Right cardiac atrium (tissue), 5 donors: Measurements from ENCODE around the gene FRAS1. TPM values are rescaled to one million over a fixed set of nuclear protein-coding genes. Genes with fewer than 3 reads are reported as not detected.
"Not testable (repeated sequence)": the region's sequence is repeated elsewhere in the genome, so short reads cannot be mapped to it uniquely, and the experiment has no call there.

Source experiments
- ATAC-seq, 2 donors: fragments of 200-7000 bp; cut with Tn5 transposase; one replicate each; pipeline versions ENCODE4 v1.8.0 to v1.9.1; 2020; ENCODE audit warnings: moderate library complexity in 2 of 2, mild to moderate bottlenecking in 1 of 2
- DNase-seq, 3 donors: peaks; one replicate each; pipeline ENCODE4 v3.0.0-alpha.2; 2020
- H3K27ac ChIP-seq: one replicate; pipeline ENCODE4 v1.5.1; 2013; ENCODE audit warnings: mild to moderate bottlenecking, low read length, control low read depth, moderate library complexity
- H3K27me3 ChIP-seq: one replicate; pipeline ENCODE4 v1.6.1; 2013; ENCODE audit not compliant: control insufficient read depth, insufficient read depth
- H3K4me1 ChIP-seq: one replicate; pipeline ENCODE4 v1.6.1; 2013; ENCODE audit warnings: low read length; ENCODE audit not compliant: control insufficient read depth, insufficient read depth
- H3K4me3 ChIP-seq: one replicate; pipeline ENCODE4 v1.5.1; 2013; ENCODE audit warnings: low read length, control low read depth
- H3K9me3 ChIP-seq: one replicate; pipeline ENCODE4 v1.6.1; 2013; ENCODE audit warnings: low read length; ENCODE audit not compliant: control insufficient read depth
- WGBS: extraction: QIAGEN DNeasy Blood & Tissue Kit; methylation state at CpG from one replicate; pipeline ENCODE4 v1.1.7; 2013; 5-methylcytosine and 5-hydroxymethylcytosine counted together
- intact Hi-C, 4 donors: fragments of 100-400 bp; cut with DNase I; formaldehyde crosslinking; loops; one replicate each; pipeline versions ENCODE4 v1.11.0 to v1.14.0; 2022 to 2023
- polyA plus RNA-seq: library from polyadenylated mRNA; stranded (reverse); fragments of 200-250 nt; gene quantifications from one replicate; pipeline ENCODE4 v1.2.3, GENCODE V29; 2013
- total RNA-seq, 4 donors: library from RNA; stranded (reverse); fragmentation: NEBNext Ultra II Directional; extraction: Animal tissue kit (Norgen Biotek cat#: 25700); gene quantifications; one replicate each; pipeline ENCODE4 v1.2.1, GENCODE V29; 2021
- donor health status: healthy with polysubstance abuse.
- donor health status: DM: no; HTN: yes; CAD: no.
- donor health status: DM: no; HTN: no; CAD: no.
- donor health status: DM: no; HTN: yes; CAD: no; lungs with severe emphysema.
- donor health status: DM: yes; HTN: yes; CAD: no.

Gene FRAS1
- total and polyA plus RNA-seq, 5 donors, result 1.1 to 7.9 (median 5.1) TPM

DNA sequence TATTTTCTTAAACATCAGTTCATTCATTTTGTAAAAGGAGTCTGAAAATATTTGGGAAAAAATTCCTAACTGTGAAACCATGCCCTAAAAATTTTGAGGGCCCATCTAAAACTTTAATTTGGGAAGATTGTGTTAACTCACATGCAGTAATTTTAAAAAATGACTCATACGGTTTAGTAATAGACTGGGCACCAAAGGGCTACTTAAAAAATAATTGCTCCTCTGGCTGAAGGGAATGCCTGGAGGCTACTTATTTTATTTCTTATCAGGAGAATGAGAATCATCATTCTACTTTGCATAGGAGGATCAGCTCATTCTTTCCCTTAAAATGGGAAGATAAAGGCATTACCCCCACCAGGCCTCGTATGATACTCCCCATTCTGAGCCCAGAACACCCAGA is 271.5 kb downstream of the FRAS1 start:
- H3K4me3 ChIP-seq, ATAC-seq, intact Hi-C loops, H3K9me3 ChIP-seq, H3K27ac ChIP-seq, H3K4me1 ChIP-seq, H3K27me3 ChIP-seq, DNase-seq: not testable (repeated sequence)
- 81% methylated on average over 2 of the region's 2 CpGs for WGBS

DNA sequence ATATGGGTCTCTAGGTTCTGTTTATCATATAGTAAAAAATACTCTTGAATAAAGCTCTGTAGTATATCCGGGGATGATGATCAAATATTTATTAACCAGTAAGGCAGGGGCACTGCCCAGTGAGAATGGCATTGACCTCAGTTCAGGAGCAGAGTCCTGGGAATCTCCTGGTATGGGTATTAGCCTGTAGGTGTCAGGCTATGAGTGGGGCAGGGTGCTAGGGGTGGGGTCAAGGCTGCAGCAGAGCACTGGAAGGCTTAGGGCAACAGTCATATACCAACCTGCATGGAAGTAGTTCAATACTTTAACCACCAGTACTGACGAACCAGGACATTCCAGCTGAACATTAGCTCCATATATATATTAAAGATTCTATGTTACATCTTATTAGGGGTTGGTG is 274.1 kb downstream of the FRAS1 start:
- ATAC-seq (no peak), DNase-seq (no peak)
- H3K27ac ChIP-seq, result no peak overlapping the region
- H3K4me3 ChIP-seq, result no peak overlapping the region
- WGBS, result 90% methylated on average over 2 of the region's 2 CpGs
- intact Hi-C loops, result no loop called here
- peaks cover 3% of the 10 kb centered on the region for H3K4me1 ChIP-seq
- H3K27me3 ChIP-seq, result no peaks in the 10 kb centered on the region
- no peaks in the 10 kb centered on the region for H3K9me3 ChIP-seq

DNA sequence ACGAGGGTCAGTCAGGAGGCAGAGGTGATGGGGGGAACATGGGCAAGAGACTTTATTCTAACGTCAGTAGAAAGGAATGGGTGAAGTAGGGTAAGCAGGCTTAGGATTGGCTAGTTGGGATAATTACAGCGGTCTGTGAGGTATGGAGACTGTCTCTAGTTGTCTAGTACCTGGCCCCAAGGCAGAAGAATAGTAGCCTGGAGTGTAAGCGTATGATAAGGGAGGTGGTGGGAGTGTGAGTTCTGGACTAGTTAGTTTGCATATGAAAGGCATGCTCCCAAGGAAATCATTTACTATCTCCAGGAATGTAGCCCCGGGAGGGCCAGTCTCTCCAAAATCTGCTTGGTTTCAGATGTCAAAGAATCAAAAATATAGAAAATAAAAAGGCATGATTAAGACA is 274.8 kb downstream of the FRAS1 start:
- ATAC-seq (no peak), DNase-seq (no peak)
- H3K27ac ChIP-seq, result no peak overlapping the region
- intact Hi-C loops, result no loop called here
- H3K9me3 ChIP-seq, result no peaks in the 10 kb centered on the region
- WGBS, result 71% methylated on average over 5 of the region's 5 CpGs
- peaks cover 8% of the 10 kb centered on the region for H3K4me1 ChIP-seq
- no peaks in the 10 kb centered on the region for H3K27me3 ChIP-seq
- H3K4me3 ChIP-seq, result no peak overlapping the region

DNA sequence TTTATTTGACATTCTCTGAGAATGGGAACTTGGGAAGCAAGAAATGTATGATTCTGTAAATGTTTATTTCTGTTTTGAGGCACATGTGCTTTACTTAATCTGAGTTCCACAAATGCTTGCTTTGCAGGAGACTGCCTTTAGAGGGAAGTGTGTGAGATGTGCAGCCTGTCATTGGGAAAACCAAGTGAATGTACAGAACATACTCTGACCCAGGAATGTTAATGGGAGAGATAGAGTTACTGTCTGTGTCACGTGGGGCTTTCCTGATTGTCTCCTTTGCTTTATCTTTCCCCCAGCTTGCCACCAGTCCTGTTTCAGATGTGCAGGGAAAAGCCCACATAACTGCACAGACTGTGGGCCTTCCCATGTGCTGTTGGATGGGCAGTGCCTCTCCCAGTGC is 275.9 kb downstream of the FRAS1 start:
- no peak for DNase-seq
- intact Hi-C loops, result no loop called here
- no peaks in the 10 kb centered on the region for H3K9me3 ChIP-seq
- peaks cover 8% of the 10 kb centered on the region for H3K4me1 ChIP-seq
- 30% methylated on average over 1 of the region's 1 CpG for WGBS
- H3K27me3 ChIP-seq, result no peaks in the 10 kb centered on the region
- no peak for ATAC-seq
- no peak overlapping the region for H3K27ac ChIP-seq
- H3K4me3 ChIP-seq, result no peak overlapping the region

DNA sequence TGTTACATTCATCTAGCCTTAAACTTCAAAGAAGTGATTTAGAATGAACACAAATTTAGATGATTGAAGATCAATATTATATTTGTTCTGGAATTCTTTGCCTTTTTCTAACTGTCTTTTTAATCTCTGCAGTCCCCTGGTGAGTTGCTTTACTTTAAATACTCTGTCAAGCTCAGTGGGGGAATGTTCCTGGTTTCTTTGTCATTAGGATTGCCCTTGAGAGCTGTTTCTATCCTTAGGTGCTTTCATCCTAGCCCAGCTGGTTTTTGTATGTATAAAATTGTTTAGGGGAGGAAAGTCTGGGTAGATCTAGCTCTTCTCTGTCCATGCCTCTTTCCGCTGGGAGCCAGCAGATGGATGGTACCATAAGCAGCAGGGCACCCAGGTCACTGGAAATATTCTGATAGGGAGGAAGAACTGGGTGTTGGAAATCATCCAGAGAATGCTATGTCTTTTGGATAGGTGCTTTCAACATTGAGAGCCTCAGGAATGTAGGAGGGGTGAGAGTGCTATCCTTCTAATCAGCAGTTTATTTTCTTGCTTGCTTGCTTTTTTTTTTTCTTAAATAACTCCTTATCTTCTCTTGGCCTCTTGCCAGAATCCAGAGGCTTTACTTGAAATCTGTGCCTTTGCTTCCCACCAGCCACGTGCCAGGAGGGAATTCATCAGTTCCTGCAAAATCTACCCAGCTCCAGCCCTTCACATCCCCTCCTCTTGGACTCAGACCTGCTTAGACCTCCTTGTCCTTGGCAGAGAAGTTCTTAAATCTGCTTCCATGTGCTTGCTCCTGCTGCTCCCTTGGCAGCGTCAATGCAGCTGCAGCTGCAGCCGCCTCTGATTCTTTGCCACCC is 279.2 kb downstream of the FRAS1 start:
- Histone ChIP-seq H3K9me3 (no peaks in the 10 kb centered on the region), H3K4me1 (peaks cover 8% of the 10 kb centered on the region), H3K27me3 (no peaks in the 10 kb centered on the region), H3K27ac (no peak overlapping the region), H3K4me3 (no peak overlapping the region)
- peak; percentile 41 to 61 for ATAC-seq
- 38% methylated on average over 4 of the region's 4 CpGs for WGBS
- intact Hi-C loops, result no loop called here
- DNase-seq, result peak; percentile 12 to 44 (median 38)

DNA sequence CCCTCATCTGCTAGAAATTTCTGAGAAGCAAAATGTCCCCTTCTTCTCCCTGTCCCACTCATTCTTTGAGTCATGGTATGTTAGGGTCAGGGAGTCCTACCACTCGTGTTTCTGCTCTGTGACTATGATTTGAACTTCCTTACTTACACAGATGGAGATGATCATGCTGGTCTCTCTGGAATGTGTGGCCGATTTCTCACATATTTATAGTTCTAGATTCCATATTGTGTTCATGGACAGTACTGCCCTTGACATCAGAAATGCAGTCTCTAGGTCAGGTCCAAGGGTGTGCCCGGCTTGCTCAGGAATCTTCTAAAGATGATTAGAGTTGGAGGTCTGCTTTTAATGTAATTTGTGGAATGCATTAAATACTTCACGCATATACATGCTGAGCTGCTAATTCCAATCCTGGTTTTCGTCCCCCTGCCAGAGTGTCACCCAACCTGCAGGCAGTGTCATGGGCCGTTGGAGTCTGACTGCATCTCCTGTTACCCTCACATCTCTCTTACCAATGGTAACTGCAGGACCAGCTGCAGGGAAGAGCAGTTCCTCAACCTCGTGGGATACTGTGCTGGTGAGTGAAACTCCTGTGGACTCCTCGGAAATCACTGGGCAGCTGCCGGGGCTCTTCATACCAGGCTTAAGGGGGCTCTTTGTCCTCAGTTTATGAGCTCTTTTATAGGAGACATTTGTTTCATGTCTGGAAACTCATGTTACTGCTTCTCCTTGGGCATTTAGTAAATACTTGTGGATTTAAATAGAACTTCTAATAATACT is 280.3 kb downstream of the FRAS1 start:
- H3K9me3 ChIP-seq, result no peaks in the 10 kb centered on the region
- 81% methylated on average over 9 of the region's 9 CpGs for WGBS
- DNase-seq, result no peak
- intact Hi-C loops, result no loop called here
- no peak for ATAC-seq
- no peak overlapping the region for H3K4me3 ChIP-seq
- no peaks in the 10 kb centered on the region for H3K27me3 ChIP-seq
- peaks cover 8% of the 10 kb centered on the region for H3K4me1 ChIP-seq
- H3K27ac ChIP-seq, result no peak overlapping the region

DNA sequence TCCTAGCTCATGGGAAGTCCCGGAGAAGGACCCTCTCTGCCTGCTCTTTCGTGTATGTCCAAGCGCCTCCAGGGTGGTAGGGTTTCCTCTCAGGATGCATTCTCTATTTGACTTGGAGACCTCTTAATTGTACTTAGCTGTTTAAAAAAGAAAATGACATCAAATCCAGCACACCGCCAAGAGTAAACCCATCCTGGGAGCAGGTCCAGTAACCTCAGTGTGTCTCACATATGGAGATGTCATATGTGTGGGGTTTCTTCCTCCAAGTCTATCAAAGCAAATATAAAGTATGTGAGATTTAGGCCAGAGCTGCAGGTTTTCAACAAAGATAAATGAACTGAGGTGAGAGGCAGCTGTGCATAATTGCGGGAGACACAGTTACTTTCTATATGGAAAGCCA is 285.0 kb downstream of the FRAS1 start:
- Histone ChIP-seq H3K27ac (no peak overlapping the region), H3K4me1 (no peaks in the 10 kb centered on the region), H3K27me3 (no peaks in the 10 kb centered on the region), H3K4me3 (no peak overlapping the region), H3K9me3 (no peaks in the 10 kb centered on the region)
- DNase-seq (no peak), ATAC-seq (no peak)
- WGBS, result 76% methylated on average over 5 of the region's 5 CpGs
- intact Hi-C loops, result no loop called here

DNA sequence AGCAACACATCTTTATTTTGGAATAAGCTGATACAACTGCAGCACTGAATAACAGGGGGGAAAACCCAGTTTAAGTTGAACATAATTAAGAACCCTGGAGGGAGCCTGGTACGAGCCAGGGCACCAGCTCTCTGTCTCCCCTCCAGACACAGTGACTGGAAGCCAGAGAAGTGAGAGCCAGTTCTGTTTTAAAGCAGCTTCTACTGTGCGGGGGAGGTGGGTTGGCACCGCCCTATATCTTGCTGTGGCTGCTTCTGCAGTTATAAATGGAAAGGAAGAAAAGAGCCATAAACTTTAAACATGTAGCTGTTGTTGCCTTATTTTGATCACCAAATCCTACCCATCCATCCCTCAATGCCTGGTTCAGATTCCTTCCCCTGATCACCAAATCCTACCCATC is 286.6 kb downstream of the FRAS1 start:
- DNase-seq, result no peak
- H3K4me3 ChIP-seq, result no peak overlapping the region
- no peak overlapping the region for H3K27ac ChIP-seq
- 51% methylated on average over 3 of the region's 3 CpGs for WGBS
- no peak for ATAC-seq
- H3K27me3 ChIP-seq, result no peaks in the 10 kb centered on the region
- intact Hi-C loops, result no loop called here
- no peaks in the 10 kb centered on the region for H3K9me3 ChIP-seq
- H3K4me1 ChIP-seq, result no peaks in the 10 kb centered on the region

DNA sequence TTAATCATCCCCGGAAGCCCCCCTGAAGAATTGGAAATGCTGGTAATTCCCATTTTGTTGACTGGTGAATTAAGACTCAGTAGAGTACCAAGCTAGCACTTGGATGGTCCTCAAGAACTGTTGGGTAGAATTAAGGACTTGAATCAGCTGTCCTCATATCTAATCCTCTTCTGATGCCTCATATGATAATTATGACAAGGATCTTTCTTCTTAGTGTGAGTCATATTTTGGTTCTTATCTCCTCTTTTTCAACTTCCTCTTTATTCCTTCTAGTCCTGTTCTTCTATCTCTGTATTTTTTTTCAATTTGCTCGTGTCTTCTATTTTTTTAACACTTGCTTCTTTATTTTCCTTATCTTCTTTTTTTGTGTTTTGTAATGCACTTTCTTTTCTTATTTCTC is 288.1 kb downstream of the FRAS1 start:
- Histone ChIP-seq H3K4me3 (no peak overlapping the region), H3K9me3 (no peaks in the 10 kb centered on the region), H3K27ac (no peak overlapping the region), H3K27me3 (no peaks in the 10 kb centered on the region), H3K4me1 (no peaks in the 10 kb centered on the region)
- ATAC-seq, result no peak
- intact Hi-C loops, result no loop called here
- 69% methylated on average over 2 of the region's 2 CpGs for WGBS
- DNase-seq, result no peak

DNA sequence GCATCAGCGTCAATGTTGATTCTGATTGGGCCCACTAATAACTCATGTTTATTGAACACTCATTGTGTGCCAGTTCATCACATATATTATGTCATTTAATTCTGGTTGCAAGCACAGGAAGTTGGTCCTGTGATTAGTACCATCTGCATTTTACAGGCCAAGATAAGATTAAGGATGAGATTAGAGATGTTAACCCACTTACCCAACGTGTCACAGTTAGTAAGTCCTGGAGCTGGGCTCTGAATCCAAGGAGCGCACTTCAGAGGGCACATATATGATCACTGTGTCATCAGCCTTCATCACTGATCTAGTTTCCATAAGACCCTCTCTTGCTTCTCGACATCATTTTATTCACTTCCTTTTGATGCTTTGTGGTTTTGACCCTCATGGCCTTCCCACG is 289.1 kb downstream of the FRAS1 start:
- no peak for ATAC-seq
- 85% methylated on average over 5 of the region's 5 CpGs for WGBS

DNA sequence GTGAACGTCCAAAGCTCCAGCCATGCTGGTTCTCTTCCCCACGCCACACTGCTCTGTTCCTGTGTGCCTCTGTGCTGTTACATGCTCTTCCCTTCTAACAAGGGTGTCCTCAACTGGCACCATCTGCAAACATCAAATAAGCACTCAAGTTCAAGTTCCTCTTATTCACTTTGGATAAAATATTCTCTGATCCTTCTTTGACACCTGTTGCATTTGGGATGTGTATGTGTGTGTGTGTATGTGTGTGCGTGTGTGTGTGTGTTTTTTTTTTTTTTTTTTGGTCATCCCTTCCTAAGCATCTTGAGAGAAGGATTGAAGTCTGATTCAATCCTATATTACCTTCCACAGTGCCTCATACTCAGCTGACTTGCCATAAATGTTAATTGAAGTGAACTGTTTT is 290.4 kb downstream of the FRAS1 start:
- Histone ChIP-seq H3K27ac (no peak overlapping the region), H3K4me1 (no peaks in the 10 kb centered on the region), H3K27me3 (no peaks in the 10 kb centered on the region), H3K4me3 (no peak overlapping the region), H3K9me3 (no peaks in the 10 kb centered on the region)
- DNase-seq (no peak), ATAC-seq (no peak)
- intact Hi-C loops, result no loop called here
- WGBS, result 88% methylated on average over 3 of the region's 3 CpGs

More for the DNA sequence above, 289.1 kb downstream of the FRAS1 start:
- no peaks in the 10 kb centered on the region for H3K4me1 ChIP-seq
- no peak overlapping the region for H3K27ac ChIP-seq
- no peaks in the 10 kb centered on the region for H3K27me3 ChIP-seq
- no peak overlapping the region for H3K4me3 ChIP-seq
- DNase-seq, result no peak
- intact Hi-C loops, result no loop called here
- no peaks in the 10 kb centered on the region for H3K9me3 ChIP-seq
